ENCODE data around the gene TAS1R1.

The TAS1R1 gene

GRCh38 chr1:6574025-6574620 is 19.0 kb downstream of the TAS1R1 start:
- no peak for DNase-seq (ENCODE audit: low read depth)

- DNase-seq (ENCODE audit: low read depth) = no peak
These were observed 19.7 kb downstream of the TAS1R1 start for GRCh38 chr1:6574818-6575217.

- no peak for DNase-seq (ENCODE audit: low read depth)
These were observed 22.9 kb downstream of the TAS1R1 start for GRCh38 chr1:6577831-6578525.

- DNase-seq (ENCODE audit: low read depth) = no peak
These were observed 23.7 kb downstream of the TAS1R1 start for GRCh38 chr1:6578624-6579373.

- DNase-seq (ENCODE audit: low read depth) = peak; percentile 92
These were observed 24.4 kb downstream of the TAS1R1 start, which contains the start of gene ZBTB48 for GRCh38 chr1:6579374-6580118. TSS of gene ZBTB48 (plus strand) at chr1:6579994. CDS start at chr1:6580610, 616 bp downstream.

- no peak for DNase-seq (ENCODE audit: low read depth)
These were observed 25.0 kb downstream of the TAS1R1 start for GRCh38 chr1:6580119-6580592.

GRCh38 chr1:6580593-6581409 is 25.7 kb downstream of the TAS1R1 start:
- no peak for DNase-seq (ENCODE audit: low read depth)

GRCh38 chr1:6581561-6582305 is 26.6 kb downstream of the TAS1R1 start:
- DNase-seq (ENCODE audit: low read depth) = no peak

- no peak for DNase-seq (ENCODE audit: low read depth)
These were observed 27.3 kb downstream of the TAS1R1 start for GRCh38 chr1:6582370-6582769.

- no peak for DNase-seq (ENCODE audit: low read depth)
These were observed 29.3 kb downstream of the TAS1R1 start for GRCh38 chr1:6584126-6585080.

- DNase-seq (ENCODE audit: low read depth) = no peak
These were observed 30.1 kb downstream of the TAS1R1 start for GRCh38 chr1:6585081-6585722.

GRCh38 chr1:6585841-6586240 is 30.7 kb downstream of the TAS1R1 start:
- DNase-seq (ENCODE audit: low read depth) = no peak

- DNase-seq (ENCODE audit: low read depth) = no peak
These were observed 31.3 kb downstream of the TAS1R1 start for GRCh38 chr1:6586404-6586816.

- DNase-seq (ENCODE audit: low read depth) = no peak
These were observed 32.3 kb downstream of the TAS1R1 start for GRCh38 chr1:6587261-6588005.

GRCh38 chr1:6588128-6588892 is 33.2 kb downstream of the TAS1R1 start:
- no peak for DNase-seq (ENCODE audit: low read depth)

GRCh38 chr1:6588893-6589520 is 33.9 kb downstream of the TAS1R1 start:
- no peak for DNase-seq (ENCODE audit: low read depth)

- DNase-seq (ENCODE audit: low read depth) = no peak
These were observed 34.9 kb downstream of the TAS1R1 start for GRCh38 chr1:6590046-6590445.

All from stimulated activated CD8-positive, alpha-beta memory T cell treated with anti-CD3 and anti-CD28 coated beads, Interleukin-15, amount 100 ng/mL, for 24 hours (primary cell).